Ectodermal cell (in vitro differentiated cells): ENCODE measurements around the gene MKNK2.

ENCODE experiments used
- H3K27ac ChIP-seq: 2 replicates; pipeline ENCODE4 v1.7.0; 2013; ENCODE audit warnings: mild to moderate bottlenecking, low read depth, low read length; ENCODE audit not compliant: insufficient read depth, poor library complexity, severe bottlenecking
- H3K27me3 ChIP-seq: 2 replicates; pipeline ENCODE4 v1.7.0; 2013; ENCODE audit warnings: mild to moderate bottlenecking, low read length; ENCODE audit not compliant: insufficient read depth, control insufficient read depth, poor library complexity, severe bottlenecking
- H3K36me3 ChIP-seq: one replicate; pipeline ENCODE4 v1.7.0; 2013; ENCODE audit warnings: low read length; ENCODE audit not compliant: control insufficient read depth, insufficient read depth
- H3K4me1 ChIP-seq: one replicate; pipeline ENCODE4 v1.7.0; 2013; ENCODE audit warnings: low read length; ENCODE audit not compliant: control insufficient read depth, insufficient read depth
- H3K4me3 ChIP-seq: 2 replicates; pipeline ENCODE4 v1.7.0; 2013; ENCODE audit warnings: low read depth, low read length, control low read depth; ENCODE audit not compliant: insufficient read depth
- H3K9me3 ChIP-seq: 2 replicates; pipeline ENCODE4 v1.7.0; 2013; ENCODE audit warnings: mild to moderate bottlenecking, low read length, moderate library complexity; ENCODE audit not compliant: control insufficient read depth
- WGBS, 2 experiments: methylation state at CpG; one replicate each; pipeline ENCODE4 v1.1.7; 2013; ENCODE audit warnings: missing lambda C conversion rate in 2 of 2; 5-methylcytosine and 5-hydroxymethylcytosine counted together

Gene MKNK2

DNA sequence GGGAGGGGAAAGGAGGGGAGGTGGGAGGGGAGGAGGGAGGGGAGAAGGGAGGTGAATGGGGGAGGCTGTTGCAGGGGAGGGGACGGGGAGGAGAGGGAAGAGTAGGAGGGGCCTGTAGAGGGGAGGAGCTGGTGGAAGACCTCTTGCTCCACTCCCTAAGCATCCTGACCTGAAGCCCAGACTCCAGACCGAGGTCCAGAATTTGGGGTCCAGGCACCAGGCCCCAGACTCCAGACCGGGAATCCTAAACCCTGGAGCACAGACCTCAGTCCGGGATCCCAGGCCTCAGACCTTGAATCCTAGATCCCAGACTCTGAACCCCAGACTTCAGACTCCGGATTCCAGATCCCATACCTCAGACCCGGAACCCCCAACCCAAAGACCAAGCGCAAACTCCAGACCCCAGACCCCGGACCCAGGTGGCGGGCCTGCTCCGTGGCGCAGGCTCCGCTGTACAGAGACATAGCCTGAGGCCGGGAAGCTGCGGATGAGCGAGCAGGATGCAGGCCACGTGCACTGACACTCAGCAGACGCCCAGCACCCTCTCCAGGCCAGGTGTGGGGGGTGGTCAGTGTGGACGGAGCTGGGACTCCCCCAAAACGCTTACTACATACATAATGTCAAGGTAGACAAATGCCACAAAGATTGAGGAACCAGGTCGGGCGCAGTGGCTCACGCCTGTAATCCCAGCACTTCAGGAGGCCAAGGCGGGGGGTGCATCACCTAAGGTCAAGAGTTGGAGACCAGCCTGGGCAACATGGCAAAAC, 34.8 kb downstream of the MKNK2 start:
- H3K27ac ChIP-seq, result no peak overlapping the region

DNA sequence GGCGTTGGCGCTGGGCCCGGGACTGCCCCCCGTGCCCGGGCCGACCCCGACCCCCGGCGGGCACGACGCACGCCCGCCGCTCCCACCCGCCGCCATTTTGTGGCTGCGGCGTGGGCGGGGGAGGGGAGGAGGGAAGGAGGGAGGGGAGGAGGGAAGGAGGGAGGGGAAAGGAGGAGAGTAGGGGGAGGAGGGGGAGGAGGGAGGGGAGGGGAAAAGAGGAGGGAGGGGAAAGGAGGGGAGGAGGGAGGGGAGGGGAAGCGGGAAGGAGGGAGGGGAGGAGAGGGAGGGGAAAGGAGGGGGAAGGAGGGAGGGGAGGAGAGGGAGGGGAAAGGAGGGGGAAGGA, 35.5 kb downstream of the MKNK2 start, which contains the start of gene BTBD2:
Gene BTBD2, minus strand, starts transcription at position 107 of the 343 bp plus-strand sequence. Its CDS starts 11 bp downstream, at position 96.
- 1% methylated on average over 16 to 18 of the region's 20 CpGs for WGBS, 2 experiments
- H3K9me3 ChIP-seq, result peaks cover 2% of the 10 kb centered on the region
- no peaks in the 10 kb centered on the region for H3K27me3 ChIP-seq
- no peak within 1 kb of the TSS for H3K27ac ChIP-seq
- peak within 1 kb of the TSS; percentile 64 for H3K4me3 ChIP-seq
- no peaks in the 10 kb centered on the region for H3K36me3 ChIP-seq
- H3K4me1 ChIP-seq, result peaks cover 21% of the 10 kb centered on the region

More for the DNA sequence above, 34.8 kb downstream of the MKNK2 start:
- no peaks in the 10 kb centered on the region for H3K36me3 ChIP-seq
- H3K4me1 ChIP-seq, result peaks cover 21% of the 10 kb centered on the region
- 84 to 85% methylated on average over 23 of the region's 23 CpGs for WGBS, 2 experiments
- H3K9me3 ChIP-seq, result peaks cover 2% of the 10 kb centered on the region
- H3K27me3 ChIP-seq, result no peaks in the 10 kb centered on the region
- H3K4me3 ChIP-seq, result peak overlapping the region; percentile 6

DNA sequence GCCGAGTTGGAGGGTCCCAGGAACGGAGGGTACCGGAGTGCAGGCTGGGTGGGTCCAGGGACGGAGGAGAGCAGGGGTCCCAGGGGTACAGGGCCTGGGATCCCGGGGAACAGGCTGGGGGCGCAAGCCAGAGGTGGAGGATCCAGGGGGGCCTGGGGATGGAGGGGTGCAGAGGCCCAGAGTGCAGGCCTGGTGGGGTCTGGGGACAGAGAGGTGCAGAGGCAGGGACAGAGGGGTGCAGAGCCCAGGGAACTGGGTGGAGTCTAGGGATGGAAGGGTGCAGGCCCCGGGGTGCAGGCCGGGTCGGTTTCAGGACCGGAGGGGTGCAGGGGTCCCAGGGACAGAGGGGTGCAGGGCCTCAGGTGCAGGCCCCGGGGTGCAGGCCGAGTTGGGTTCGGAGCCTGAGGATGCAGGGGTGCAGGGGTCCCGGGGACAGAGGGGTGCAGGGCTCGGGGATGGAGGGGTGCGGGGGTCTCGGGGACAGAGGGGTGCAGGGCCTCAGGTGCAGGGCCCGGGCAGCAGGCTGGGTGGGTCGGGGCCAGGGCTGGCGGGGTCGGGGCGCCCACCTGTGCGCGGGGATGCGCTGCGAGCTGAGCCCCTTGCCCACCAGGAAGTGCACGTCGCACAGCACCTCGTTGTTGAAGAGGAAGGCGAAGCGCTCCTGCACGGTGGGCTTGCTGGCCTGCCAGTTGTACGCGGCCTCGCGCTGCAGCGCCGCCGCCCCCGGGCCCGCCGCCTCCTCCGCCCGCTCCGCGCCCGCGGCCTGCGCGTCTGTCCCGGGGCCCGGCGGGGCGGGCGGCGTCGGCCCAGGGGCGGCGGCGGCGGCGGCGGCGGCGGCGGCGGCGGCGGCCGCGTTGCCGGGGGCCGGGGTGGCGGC, 36.1 kb downstream of the MKNK2 start:
- 14 to 15% methylated on average over 74 of the region's 74 CpGs for WGBS, 2 experiments
- peaks cover 2% of the 10 kb centered on the region for H3K9me3 ChIP-seq
- peak overlapping the region; percentile 64 for H3K4me3 ChIP-seq
- no peak overlapping the region for H3K27ac ChIP-seq
- H3K4me1 ChIP-seq, result peaks cover 21% of the 10 kb centered on the region
- H3K36me3 ChIP-seq, result no peaks in the 10 kb centered on the region
- H3K27me3 ChIP-seq, result no peaks in the 10 kb centered on the region

DNA sequence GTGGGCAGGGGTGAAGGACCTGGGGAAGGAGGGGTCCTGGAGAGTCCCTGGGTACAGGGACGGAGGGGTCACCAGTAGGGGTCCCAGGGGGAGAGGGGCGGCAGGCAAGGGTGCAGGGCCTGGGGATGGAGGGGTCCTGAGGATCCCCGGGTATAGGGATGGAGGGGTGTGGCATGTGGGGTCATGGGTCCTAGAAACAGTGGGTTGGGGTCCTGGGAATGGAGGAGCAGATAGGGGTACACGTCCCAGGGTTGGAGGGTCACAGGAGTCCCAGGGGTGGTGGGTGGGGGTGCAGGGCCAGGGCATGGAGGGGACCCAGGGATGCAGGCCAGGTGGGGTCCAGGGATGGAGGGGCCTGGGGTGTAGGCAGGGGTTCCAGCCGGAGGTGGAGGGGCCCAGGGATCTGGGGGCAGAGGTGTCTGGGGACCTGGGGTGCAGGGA, 36.9 kb downstream of the MKNK2 start:
- Histone ChIP-seq H3K27me3 (no peaks in the 10 kb centered on the region), H3K4me1 (peaks cover 21% of the 10 kb centered on the region), H3K4me3 (peak overlapping the region; percentile 64), H3K9me3 (peaks cover 2% of the 10 kb centered on the region), H3K36me3 (no peaks in the 10 kb centered on the region), H3K27ac (no peak overlapping the region)
- 88 to 92% methylated on average over 5 of the region's 5 CpGs for WGBS, 2 experiments

DNA sequence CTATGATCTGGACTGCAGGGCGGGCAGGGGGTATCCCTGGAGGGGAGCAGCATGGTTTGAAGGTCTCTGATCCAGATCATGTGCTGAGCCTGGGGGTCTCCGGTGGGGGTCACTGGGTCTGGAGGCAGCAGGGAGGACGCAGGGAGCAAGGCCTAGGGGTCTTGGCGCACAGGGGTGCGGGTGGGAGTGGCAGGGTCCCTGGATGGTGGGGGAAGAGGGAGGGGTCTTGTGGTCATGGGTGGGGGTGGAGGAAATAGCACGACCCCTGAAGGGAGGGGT, 37.4 kb downstream of the MKNK2 start:
- Histone ChIP-seq H3K27me3 (no peaks in the 10 kb centered on the region), H3K27ac (no peak overlapping the region), H3K4me1 (peaks cover 21% of the 10 kb centered on the region), H3K9me3 (peaks cover 2% of the 10 kb centered on the region), H3K4me3 (peak overlapping the region; percentile 64), H3K36me3 (no peaks in the 10 kb centered on the region)
- WGBS, 2 experiments, result 93 to 94% methylated on average over 6 of the region's 6 CpGs

DNA sequence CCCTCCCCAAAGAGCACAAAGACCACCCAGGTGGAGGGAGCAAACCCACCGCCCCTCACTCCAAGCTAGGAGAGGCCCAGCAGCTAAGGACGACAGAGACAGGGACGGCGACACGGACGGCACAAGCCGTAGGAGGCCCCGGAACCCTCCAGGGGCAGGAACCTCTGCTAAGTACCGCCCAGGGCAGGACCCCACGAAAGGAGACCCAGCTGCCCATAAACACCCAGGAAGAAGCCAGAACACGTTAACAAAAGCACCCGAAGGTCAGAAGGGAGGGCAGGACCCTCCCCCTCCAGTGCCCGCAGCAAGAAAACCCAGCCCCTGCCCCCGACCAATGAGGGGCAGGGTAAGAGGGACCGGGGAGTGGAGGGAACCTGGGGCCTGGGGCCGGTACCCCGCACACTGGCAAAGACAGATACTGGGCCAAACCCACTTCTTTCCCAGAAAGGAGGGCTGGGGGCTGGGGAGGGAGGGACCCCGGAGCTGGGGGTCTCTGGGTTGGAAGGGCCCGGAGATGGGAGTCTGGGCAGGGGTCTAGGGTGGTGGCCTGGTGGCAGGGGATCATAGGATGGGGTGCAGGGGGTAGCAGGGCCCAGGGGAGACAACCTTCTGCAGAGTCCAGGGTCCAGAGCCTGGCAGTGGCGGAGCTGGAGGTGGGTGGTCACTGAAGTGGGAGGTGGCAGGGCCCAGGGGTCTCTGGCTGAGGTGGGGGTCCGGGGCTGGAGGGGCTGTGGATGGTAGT, 37.9 kb downstream of the MKNK2 start:
- WGBS, 2 experiments, result 71 to 74% methylated on average over 21 of the region's 21 CpGs
- H3K4me3 ChIP-seq, result no peak overlapping the region

DNA sequence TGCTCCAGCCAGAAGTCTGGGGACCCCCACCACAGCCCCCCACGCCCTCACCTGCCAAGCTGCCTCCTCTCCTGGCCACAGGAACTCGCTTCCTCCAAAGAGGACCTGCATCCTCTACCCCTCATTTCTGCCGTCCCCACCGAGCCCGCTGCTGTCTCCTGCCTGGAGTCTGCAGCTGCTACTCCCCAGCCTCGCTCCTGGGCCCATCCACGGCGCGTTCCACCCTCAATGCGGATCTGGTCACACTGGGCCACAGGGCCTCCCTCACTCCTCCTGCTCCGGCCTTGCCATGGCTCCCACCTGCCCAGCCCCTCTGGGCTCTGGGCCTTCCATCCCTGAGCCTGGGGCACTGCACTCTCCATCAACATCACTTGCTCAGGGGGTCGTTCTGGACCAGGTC, 39.9 kb downstream of the MKNK2 start:
- H3K36me3 ChIP-seq, result no peaks in the 10 kb centered on the region
- WGBS, 2 experiments, result 94 to 95% methylated on average over 12 of the region's 12 CpGs

More for the DNA sequence above, 37.9 kb downstream of the MKNK2 start:
- H3K27ac ChIP-seq, result no peak overlapping the region
- H3K36me3 ChIP-seq, result no peaks in the 10 kb centered on the region
- H3K27me3 ChIP-seq, result no peaks in the 10 kb centered on the region
- H3K4me1 ChIP-seq, result peaks cover 21% of the 10 kb centered on the region
- H3K9me3 ChIP-seq, result peaks cover 2% of the 10 kb centered on the region

DNA sequence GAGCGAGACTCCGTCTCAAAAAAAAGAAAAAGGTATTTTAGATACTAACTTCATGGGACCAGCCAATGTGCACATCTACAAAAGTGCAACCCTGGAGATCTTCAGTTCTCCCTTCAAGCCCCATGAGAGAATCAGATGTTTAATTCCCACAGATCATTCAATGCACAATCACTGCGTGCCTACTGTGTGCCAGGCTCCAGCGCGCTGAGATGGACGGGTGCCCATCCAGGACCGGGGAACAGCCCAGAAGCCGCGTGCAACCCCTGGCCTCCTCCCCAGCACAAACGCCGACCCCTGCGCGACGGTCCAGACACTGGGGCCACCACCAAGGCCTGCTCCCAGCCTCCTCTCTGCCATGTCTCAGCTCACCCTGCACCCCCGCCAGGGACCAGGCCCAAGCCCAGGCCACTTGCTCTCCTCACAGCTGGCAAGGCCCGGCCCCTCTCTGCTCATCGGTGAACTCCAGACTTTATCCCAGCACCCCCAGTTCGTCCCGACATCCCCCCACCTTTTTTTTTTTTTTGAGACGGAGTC, 40.8 kb downstream of the MKNK2 start:
- H3K9me3 ChIP-seq, result no peaks in the 10 kb centered on the region
- H3K27me3 ChIP-seq, result no peaks in the 10 kb centered on the region
- H3K4me3 ChIP-seq, result no peak overlapping the region
- WGBS, 2 experiments, result 95 to 96% methylated on average over 20 of the region's 20 CpGs
- H3K27ac ChIP-seq, result no peak overlapping the region
- H3K4me1 ChIP-seq, result peaks cover 21% of the 10 kb centered on the region
- no peaks in the 10 kb centered on the region for H3K36me3 ChIP-seq

More for the DNA sequence above, 39.9 kb downstream of the MKNK2 start:
- H3K27me3 ChIP-seq, result no peaks in the 10 kb centered on the region
- no peaks in the 10 kb centered on the region for H3K9me3 ChIP-seq
- H3K4me3 ChIP-seq, result no peak overlapping the region
- H3K27ac ChIP-seq, result no peak overlapping the region
- peaks cover 21% of the 10 kb centered on the region for H3K4me1 ChIP-seq

DNA sequence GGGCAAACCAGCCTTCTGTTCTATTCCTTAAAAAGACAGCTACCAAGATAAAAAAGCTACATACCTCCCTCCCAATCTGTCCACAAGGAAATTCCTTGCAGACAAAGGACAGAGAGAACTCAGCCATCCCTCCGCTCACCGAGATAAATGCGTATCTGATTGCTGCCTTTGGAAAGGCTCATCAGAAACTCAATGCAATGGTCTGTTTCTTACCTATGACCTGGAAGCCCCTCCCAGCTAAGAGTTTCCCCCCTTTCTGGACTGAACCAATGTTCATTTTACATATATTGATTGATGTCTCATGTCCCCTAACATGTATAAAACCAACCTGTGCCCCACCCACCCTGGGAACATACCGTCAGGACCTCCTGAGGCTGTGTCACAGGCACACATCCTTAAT, 47.2 kb downstream of the MKNK2 start:
- Histone ChIP-seq H3K27me3 (no peaks in the 10 kb centered on the region), H3K9me3 (no peaks in the 10 kb centered on the region), H3K27ac (no peak overlapping the region), H3K36me3 (peaks cover 19% of the 10 kb centered on the region), H3K4me1 (peaks cover 4% of the 10 kb centered on the region), H3K4me3 (no peak overlapping the region)
- WGBS, 2 experiments, result 87 to 88% methylated on average over 4 of the region's 4 CpGs
